Memory B cell (primary cell): ENCODE results near the gene PPP6C.
"Not testable (repeated sequence)": the region's sequence is repeated elsewhere in the genome, so short reads cannot be mapped to it uniquely, and the experiment has no call there.

Experiments
- ATAC-seq: fragments of 150-1000 bp; cut with Tn5 transposase; 2 replicates; pipeline ENCODE4 v1.10.0; 2021; ENCODE audit warnings: low read depth, mild to moderate bottlenecking, moderate library complexity
- DNase-seq, 2 donors: peaks; one replicate each; pipeline ENCODE4 v3.0.0; 2022; ENCODE audit warnings: low spot score in 2 of 2
- H3K27ac Mint-ChIP-seq: one replicate; pipeline ENCODE4 v1.8.0; 2022; ENCODE audit warnings: mild to moderate bottlenecking, moderate library complexity, mixed read lengths
- H3K27me3 Mint-ChIP-seq: one replicate; pipeline ENCODE4 v1.8.0; 2022; ENCODE audit warnings: mixed read lengths
- H3K36me3 Mint-ChIP-seq: one replicate; pipeline ENCODE4 v1.8.0; 2022; ENCODE audit warnings: mild to moderate bottlenecking, mixed read lengths
- H3K4me1 Mint-ChIP-seq: one replicate; pipeline ENCODE4 v1.8.0; 2022; ENCODE audit warnings: mixed read lengths
- H3K4me3 Mint-ChIP-seq: one replicate; pipeline ENCODE4 v1.8.0; 2022; ENCODE audit warnings: mild to moderate bottlenecking, moderate library complexity, mixed read lengths
- H3K9me3 Mint-ChIP-seq: one replicate; pipeline ENCODE4 v1.8.0; 2022; ENCODE audit warnings: mixed read lengths

The PPP6C gene

GRCh38 chr9:125108541-125108940 lies 81.1 kb downstream of the PPP6C start:
- H3K36me3 Mint-ChIP-seq, result peaks cover 13% of the 10 kb centered on the region
- ATAC-seq, DNase-seq, H3K4me3 Mint-ChIP-seq, H3K27ac Mint-ChIP-seq, H3K9me3 Mint-ChIP-seq, H3K27me3 Mint-ChIP-seq, H3K4me1 Mint-ChIP-seq: not testable (repeated sequence)

- ATAC-seq (no peak), DNase-seq (no peak)
- H3K36me3 Mint-ChIP-seq, result peaks cover 7% of the 10 kb centered on the region
- H3K9me3 Mint-ChIP-seq, result no peaks in the 10 kb centered on the region
- peaks cover 4% of the 10 kb centered on the region for H3K4me1 Mint-ChIP-seq
- H3K4me3 Mint-ChIP-seq, result no peak overlapping the region
- no peak overlapping the region for H3K27ac Mint-ChIP-seq
- no peaks in the 10 kb centered on the region for H3K27me3 Mint-ChIP-seq
Observed at GRCh38 chr9:125106285-125106893, 83.2 kb downstream of the PPP6C start.

GRCh38 chr9:125103770-125104460 lies 85.7 kb downstream of the PPP6C start:
- H3K27ac Mint-ChIP-seq, result peak overlapping the region; percentile 1
- ATAC-seq, result no peak
- no peak overlapping the region for H3K4me3 Mint-ChIP-seq
- DNase-seq, result no peak
- H3K36me3 Mint-ChIP-seq, result peaks cover 18% of the 10 kb centered on the region
- H3K27me3 Mint-ChIP-seq, result no peaks in the 10 kb centered on the region
- no peaks in the 10 kb centered on the region for H3K9me3 Mint-ChIP-seq
- peaks cover 8% of the 10 kb centered on the region for H3K4me1 Mint-ChIP-seq

GRCh38 chr9:125103021-125103420 lies 86.6 kb downstream of the PPP6C start:
- H3K4me1 Mint-ChIP-seq, result peaks cover 8% of the 10 kb centered on the region
- H3K9me3 Mint-ChIP-seq, result no peaks in the 10 kb centered on the region
- H3K36me3 Mint-ChIP-seq, result peaks cover 18% of the 10 kb centered on the region
- DNase-seq (no peak), ATAC-seq (no peak)
- no peak overlapping the region for H3K4me3 Mint-ChIP-seq
- no peaks in the 10 kb centered on the region for H3K27me3 Mint-ChIP-seq
- H3K27ac Mint-ChIP-seq, result peak overlapping the region; percentile 1

- Mint-ChIP-seq H3K27me3 (no peaks in the 10 kb centered on the region), H3K9me3 (peaks cover 3% of the 10 kb centered on the region), H3K27ac (no peak overlapping the region), H3K36me3 (peaks cover 24% of the 10 kb centered on the region), H3K4me3 (no peak overlapping the region), H3K4me1 (peaks cover 10% of the 10 kb centered on the region)
- ATAC-seq (no peak), DNase-seq (no peak)
Observed at GRCh38 chr9:125100822-125101221, 88.8 kb downstream of the PPP6C start.

GRCh38 chr9:125099816-125100215 lies 89.8 kb downstream of the PPP6C start:
- Mint-ChIP-seq H3K4me3 (no peak overlapping the region), H3K9me3 (peaks cover 3% of the 10 kb centered on the region), H3K27ac (no peak overlapping the region), H3K36me3 (peaks cover 31% of the 10 kb centered on the region), H3K27me3 (no peaks in the 10 kb centered on the region), H3K4me1 (peaks cover 10% of the 10 kb centered on the region)
- no peak for ATAC-seq
- no peak for DNase-seq
